HG03066 (cell line): Measurements from ENCODE around the gene CLNS1A.
"Not testable (repeated sequence)": the region's sequence is repeated elsewhere in the genome, so short reads cannot be mapped to it uniquely, and the experiment has no call there.

Experiments
- ATAC-seq: cut with Tn5 transposase; IDR thresholded peaks from one replicate; pipeline ENCODE4 v1.9.1; 2021; ENCODE audit warnings: low read depth; ENCODE audit not compliant: unreplicated experiment

Gene CLNS1A, protein sequence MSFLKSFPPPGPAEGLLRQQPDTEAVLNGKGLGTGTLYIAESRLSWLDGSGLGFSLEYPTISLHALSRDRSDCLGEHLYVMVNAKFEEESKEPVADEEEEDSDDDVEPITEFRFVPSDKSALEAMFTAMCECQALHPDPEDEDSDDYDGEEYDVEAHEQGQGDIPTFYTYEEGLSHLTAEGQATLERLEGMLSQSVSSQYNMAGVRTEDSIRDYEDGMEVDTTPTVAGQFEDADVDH

GRCh38 chr11:77637345-77638165 is at the start of gene CLNS1A:
TSS of gene CLNS1A (minus strand) at chr11:77637794. CDS start at chr11:77637714, 80 bp downstream.
- ATAC-seq = peak; percentile 97

GRCh38 chr11:77687088-77687487 is 49.5 kb upstream of the CLNS1A start:
- no peak for ATAC-seq

GRCh38 chr11:77677138-77677537 is 39.5 kb upstream of the CLNS1A start:
- ATAC-seq = no peak

DNA sequence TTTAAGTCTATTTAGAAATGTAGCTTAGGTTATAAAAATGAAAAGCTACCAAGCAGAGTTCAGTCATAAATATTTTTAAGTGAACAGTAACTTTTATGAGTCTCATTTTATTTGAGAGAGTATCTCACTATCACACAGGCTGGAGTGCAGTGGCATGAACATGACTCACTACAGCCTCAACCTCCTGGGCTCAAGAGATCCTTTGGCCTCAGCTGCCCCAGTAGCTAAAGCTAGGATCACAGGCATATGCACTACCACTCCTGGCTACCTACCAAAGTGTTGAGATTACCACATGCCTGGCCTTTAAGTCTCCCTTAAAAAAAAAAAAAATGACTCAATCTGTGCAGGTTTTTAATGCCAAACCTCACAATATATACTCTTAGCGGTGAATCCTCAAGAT is 34.7 kb upstream of the CLNS1A start:
- no peak for ATAC-seq

DNA sequence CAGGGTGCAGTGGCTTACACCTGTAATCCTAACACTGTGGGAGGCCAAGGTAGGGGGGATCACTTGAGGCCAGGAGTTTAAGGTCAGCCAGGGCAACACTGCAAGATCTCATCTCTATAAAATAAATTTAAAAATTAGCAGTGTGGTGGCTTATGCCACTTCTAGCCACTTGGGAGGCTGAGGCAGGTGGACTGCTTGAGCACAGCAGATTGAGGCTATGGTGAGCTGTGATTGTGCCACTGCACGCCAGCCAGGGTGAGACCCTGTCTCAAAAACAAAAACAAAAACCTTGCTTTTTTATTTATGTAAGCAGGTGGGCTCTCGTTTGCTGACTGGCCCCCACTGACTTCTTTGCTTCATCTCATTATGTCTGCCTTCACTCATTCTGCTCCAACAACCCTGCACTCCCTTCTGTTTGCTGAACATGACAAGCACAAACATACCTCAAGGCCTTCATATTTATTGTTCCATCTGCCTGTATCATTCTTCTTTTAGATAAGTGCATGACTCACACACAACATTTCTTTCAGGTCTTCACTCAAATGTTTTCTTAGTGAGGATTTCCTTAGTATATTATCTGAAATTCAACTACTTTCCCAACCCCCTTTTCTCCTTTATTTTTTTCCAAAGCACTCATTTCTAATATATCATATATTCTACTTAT is 32.4 kb upstream of the CLNS1A start:
- ATAC-seq = no peak

GRCh38 chr11:77668760-77669159 is 31.2 kb upstream of the CLNS1A start:
- no peak for ATAC-seq

DNA sequence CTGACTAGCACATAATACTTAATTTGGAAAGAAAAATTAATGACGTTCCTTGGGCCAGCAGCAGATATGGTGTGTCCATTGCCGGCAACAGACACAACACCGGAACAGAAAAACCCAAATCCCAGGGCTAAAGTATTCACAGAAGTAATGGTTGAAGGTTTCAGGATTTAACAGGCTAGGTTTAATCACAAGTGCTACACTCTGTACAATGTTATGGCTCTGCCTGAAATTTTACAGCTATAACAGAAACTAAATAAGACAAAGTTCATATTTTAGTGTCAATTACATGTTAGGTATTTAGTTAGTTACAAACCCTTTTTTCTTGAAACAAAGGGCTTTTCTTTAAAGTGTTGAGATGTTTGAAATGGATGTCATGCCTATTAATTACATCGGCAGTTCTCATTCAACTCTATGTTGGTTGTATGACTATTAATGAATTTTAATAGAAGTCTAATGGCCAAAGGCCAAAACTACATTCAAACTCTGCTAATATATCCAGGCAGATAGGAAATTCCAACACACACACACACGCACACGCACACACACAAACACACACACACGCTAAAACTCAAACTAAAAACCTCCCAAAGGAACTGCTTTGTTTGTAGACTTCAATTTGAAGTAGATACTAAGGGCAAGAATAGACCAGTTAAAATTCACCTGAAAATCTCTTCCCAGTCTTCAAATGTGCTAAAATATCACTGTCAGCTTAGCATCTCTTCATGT is 27.8 kb upstream of the CLNS1A start:
- no peak for ATAC-seq

- no peak for ATAC-seq
Observed at GRCh38 chr11:77661670-77662069, 24.1 kb upstream of the CLNS1A start.

DNA sequence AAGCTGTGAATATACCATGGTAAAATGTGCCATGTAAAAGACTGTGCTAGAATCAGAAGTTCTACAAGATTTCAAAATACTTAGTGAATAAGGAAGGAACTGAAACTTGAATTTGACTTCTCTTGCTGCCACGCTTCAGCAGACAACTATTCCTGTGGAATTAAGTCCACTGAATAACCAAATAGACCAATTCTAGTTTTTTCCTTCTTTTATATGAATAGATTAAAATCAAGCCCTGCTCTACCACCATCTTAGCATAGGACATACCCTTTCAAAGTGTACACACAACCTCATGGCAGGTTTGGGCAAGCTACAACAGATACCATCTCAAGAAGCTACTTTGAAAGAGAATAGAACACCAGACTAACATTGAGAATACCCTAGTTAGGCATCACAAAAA is 23.4 kb upstream of the CLNS1A start:
- no peak for ATAC-seq

- ATAC-seq = no peak
Observed at GRCh38 chr11:77658213-77659013, 20.8 kb upstream of the CLNS1A start.

DNA sequence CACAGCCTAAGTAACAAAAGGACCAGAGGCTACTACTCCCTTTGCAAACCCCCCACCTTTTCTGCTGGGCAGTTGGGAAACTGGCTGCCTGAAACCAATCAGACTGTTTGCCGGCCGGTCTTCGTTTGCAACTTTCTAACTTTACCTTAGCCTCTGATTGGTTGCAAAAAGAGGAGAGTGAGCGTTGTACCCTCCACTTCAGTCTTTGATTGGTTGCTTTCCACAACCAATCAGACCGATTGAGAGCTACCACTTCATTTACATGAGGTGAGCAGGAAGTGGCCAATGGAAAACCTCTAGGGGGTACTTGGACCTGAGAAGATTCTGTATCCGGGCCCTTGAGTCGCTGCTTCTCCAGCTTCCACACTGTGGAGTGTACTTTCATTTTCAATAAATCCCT is 18.8 kb upstream of the CLNS1A start:
- ATAC-seq = no peak

DNA sequence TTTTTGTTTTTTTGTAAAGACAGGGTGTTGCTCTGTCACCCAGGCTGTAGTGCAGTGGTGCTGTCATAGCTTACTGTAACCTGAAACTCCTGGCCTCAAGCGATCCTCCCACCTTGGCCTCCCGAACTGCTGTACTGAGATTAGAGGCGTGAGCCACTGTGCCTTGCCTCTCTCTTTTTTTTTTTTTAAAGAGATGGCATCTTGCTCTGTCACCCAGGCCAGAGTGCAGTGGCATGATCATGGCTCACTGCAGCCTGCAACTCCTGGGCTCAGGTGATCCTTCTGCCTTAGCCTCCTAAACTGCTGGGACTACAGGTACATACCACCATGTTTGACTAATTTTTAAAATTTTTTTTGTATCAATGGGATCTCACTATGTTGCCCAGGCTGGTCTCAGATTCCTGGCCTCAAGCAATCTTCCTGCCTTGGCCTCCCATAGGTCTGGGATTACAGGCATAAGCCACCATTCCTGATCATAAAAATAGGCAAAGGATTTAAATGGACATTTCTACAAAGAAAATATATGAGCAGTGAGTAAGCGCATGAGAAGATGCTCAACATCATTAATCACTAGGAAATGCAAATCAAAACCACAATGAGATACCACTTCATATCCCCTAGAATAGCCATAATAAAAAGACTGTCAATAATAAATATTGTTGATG is 17.3 kb upstream of the CLNS1A start:
- ATAC-seq = no peak

DNA sequence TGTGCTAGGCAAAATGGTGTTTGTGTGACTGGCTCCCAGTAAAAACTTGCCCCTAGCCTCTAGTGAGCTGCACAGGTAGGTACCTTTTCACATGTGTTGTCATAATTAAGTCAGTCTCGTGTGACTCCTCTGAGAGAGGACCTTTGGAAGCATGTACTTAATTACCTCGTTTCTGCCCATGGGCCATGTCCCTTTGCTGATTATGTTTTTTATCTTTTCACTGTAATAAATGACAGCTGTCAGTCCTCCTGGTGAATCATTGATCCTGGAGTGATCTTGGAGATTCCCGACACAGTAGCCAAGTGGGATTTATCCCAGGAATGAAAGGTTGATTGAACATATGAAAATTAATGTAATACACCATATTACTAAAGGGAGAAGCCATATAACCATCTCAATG is 12.5 kb upstream of the CLNS1A start:
- no peak for ATAC-seq

GRCh38 chr11:77647654-77648305 is 10.2 kb upstream of the CLNS1A start:
- no peak for ATAC-seq

DNA sequence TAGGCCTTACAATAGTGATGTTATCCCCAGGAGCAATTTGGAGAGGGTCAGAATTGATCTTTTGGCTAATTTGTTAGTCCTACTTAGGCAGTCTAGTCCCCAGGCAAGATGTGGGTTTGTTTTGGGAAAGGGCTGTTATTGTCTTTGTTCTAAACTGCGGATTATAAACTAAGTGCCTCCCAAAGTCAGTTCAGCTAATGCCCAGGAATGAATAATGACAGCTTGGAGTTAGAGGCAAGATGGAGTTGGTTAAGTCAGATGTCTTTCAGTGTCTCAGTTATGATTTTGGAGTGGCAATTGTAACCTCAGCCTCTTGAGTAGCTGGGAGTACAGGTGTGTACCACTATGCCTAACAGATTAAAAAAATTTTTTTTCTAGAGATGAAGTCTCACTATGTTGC is 7.3 kb upstream of the CLNS1A start:
- no peak for ATAC-seq

GRCh38 chr11:77642228-77642627 is 4.6 kb upstream of the CLNS1A start:
- ATAC-seq = no peak

DNA sequence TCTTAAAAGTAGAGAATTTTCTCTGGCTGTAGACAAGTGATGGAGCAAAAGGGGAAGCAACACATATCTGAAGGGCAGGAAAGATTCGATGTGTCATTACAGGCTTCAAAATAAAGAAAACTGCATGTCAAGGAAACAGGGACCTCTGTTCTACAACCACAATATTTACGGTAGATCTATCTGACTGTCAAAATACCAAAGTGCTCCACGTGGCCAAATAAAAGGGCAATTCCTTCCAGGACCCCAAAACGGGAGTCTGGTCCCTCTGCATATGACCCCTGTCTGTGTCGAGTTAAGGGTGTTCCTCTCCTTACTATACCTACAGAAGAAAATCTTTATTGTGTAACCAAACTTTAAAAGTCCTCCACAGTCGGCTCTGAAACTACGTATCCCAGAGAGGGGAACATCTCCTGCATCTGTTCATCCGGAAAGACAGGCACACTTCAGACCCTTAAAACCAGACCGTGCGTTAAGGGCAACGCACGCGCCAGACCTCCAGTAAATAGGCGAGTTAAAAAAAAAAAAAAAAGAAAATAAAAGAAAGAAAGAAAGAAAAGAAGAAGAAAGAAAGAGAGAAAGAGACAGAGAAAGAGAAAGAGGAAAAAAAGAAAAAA is 756 bp downstream of the CLNS1A start:
- no peak for ATAC-seq

GRCh38 chr11:77633926-77634325 is 3.7 kb downstream of the CLNS1A start:
- not testable (repeated sequence) for ATAC-seq
